Astrocyte (in vitro differentiated cells and primary cell): Measurements from ENCODE around the gene TFF2. TPM values are rescaled to one million over a fixed set of nuclear protein-coding genes. Genes with fewer than 3 reads are reported as not detected.

ENCODE experiments used
- DNase-seq: peaks from one replicate; pipeline ENCODE4 v3.0.0-alpha.2; 2010; ENCODE audit warnings: low read depth
- FAIRE-seq: peaks from 2 replicates; lab custom pipeline; 2011; peaks lifted over from hg19 to GRCh38; lab: Jason Lieb, UNC
- H2AFZ ChIP-seq: 2 replicates; pipeline ENCODE4 v1.6.0; 2012; ENCODE audit warnings: low read depth, low read length, inconsistent platforms
- H3K27ac ChIP-seq: 2 replicates; pipeline ENCODE4 v1.5.1; 2011; ENCODE audit warnings: low read depth, low read length, inconsistent platforms
- H3K27me3 ChIP-seq: 2 replicates; pipeline ENCODE4 v1.6.0; 2011; ENCODE audit warnings: low read length, inconsistent platforms; ENCODE audit not compliant: insufficient read depth
- H3K36me3 ChIP-seq: 2 replicates; pipeline ENCODE4 v1.5.1; 2011; ENCODE audit warnings: low read length, inconsistent platforms; ENCODE audit not compliant: insufficient read depth
- H3K4me1 ChIP-seq: 2 replicates; pipeline ENCODE4 v1.5.1; 2011; ENCODE audit warnings: low read length, inconsistent platforms; ENCODE audit not compliant: insufficient read depth
- H3K4me2 ChIP-seq: 2 replicates; pipeline ENCODE4 v1.6.0; 2012; ENCODE audit warnings: low read length, inconsistent platforms
- H3K4me3 ChIP-seq: 2 replicates; pipeline ENCODE4 v1.5.1; 2011; ENCODE audit warnings: low read depth, mild to moderate bottlenecking, low read length, inconsistent platforms; ENCODE audit not compliant: insufficient read depth
- H3K79me2 ChIP-seq: 2 replicates; pipeline ENCODE4 v1.6.0; 2012; ENCODE audit warnings: mild to moderate bottlenecking, low read length, inconsistent platforms; ENCODE audit not compliant: insufficient read depth
- H3K9ac ChIP-seq: 2 replicates; pipeline ENCODE4 v1.6.0; 2012; ENCODE audit warnings: mild to moderate bottlenecking, low read length, inconsistent platforms
- H3K9me3 ChIP-seq: 2 replicates; pipeline ENCODE4 v1.5.1; 2012; ENCODE audit warnings: low read depth, mild to moderate bottlenecking, low read length, inconsistent platforms; ENCODE audit not compliant: insufficient read depth
- H4K20me1 ChIP-seq: 2 replicates; pipeline ENCODE4 v1.6.0; 2012; ENCODE audit warnings: low read length, inconsistent platforms; ENCODE audit not compliant: insufficient read depth
- H3K27ac Mint-ChIP-seq: one replicate; pipeline ENCODE4 v1.8.0; 2021; ENCODE audit warnings: mild to moderate bottlenecking, mixed read lengths; ENCODE audit not compliant: unreplicated experiment
- H3K27me3 Mint-ChIP-seq: one replicate; pipeline ENCODE4 v1.8.0; 2021; ENCODE audit warnings: low read depth, mixed read lengths; ENCODE audit not compliant: unreplicated experiment
- H3K36me3 Mint-ChIP-seq: one replicate; pipeline ENCODE4 v1.8.0; 2021; ENCODE audit warnings: low read depth, mixed read lengths; ENCODE audit not compliant: unreplicated experiment
- H3K4me1 Mint-ChIP-seq: one replicate; pipeline ENCODE4 v1.8.0; 2021; ENCODE audit warnings: low read depth, mixed read lengths; ENCODE audit not compliant: unreplicated experiment
- H3K4me3 Mint-ChIP-seq: one replicate; pipeline ENCODE4 v1.8.0; 2021; ENCODE audit warnings: mild to moderate bottlenecking, moderate library complexity, mixed read lengths; ENCODE audit not compliant: unreplicated experiment
- H3K9me3 Mint-ChIP-seq: one replicate; pipeline ENCODE4 v1.8.0; 2021; ENCODE audit warnings: mild to moderate bottlenecking, mixed read lengths; ENCODE audit not compliant: unreplicated experiment
- EZH2 ChIP-seq: IDR thresholded peaks from 2 replicates; pipeline ENCODE4 v1.6.1; 2012; ENCODE audit warnings: mild to moderate bottlenecking, low read length, inconsistent platforms; ENCODE audit not compliant: insufficient read depth
- total RNA-seq: library from RNA; stranded (reverse); gene quantifications from 2 replicates; pipeline ENCODE4 v1.2.1, GENCODE V29; 2021
- TF ChIP-seq, protein P1 (sequence below): IDR thresholded peaks from 2 replicates; pipeline ENCODE4 v1.5.1; 2011; ENCODE audit warnings: low read depth, mild to moderate bottlenecking, inconsistent platforms, low read length, moderate library complexity; ENCODE audit not compliant: insufficient read depth

Gene TFF2
- total RNA-seq, 1 donor from 2014 or later: not detected

GRCh38 chr21:42343101-42343500 is 7.7 kb downstream of the TFF2 start:
- H3K27me3 Mint-ChIP-seq: peaks cover 14% of the 10 kb centered on the region
- no peak for DNase-seq

DNA sequence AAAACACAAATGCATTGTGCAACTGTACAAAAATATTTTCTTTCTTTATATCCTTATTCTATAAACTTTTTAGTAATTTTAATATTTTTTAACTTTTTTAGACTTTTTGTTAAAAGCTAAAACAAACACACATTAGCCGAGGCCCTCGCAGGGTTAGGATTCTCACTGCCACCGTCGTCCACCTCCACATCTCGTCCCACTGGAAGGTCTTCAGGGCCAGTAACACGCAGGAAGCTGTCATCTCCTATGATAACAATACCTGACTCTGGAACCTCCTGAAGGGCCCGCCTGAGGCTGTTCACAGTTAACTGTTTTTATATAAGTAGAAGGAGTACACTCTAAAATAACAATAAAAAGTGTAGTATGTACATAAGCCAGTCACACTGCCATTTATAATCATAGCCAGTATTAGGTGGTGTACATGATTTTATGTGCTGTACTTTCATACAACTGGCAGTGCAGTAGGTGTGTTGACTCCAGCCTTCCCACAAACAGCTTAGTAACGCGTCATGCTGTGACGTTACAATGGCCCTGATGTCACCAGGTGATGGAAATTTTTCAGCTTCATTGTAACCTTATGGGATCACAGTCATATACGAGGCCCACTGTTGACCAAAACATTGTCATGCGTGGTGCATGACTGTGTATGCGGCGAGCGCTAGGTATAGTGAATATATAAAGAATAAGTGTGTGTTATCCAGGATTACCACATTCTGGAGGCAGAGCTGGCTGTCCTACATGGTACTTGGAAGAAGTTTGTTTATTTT is 8.8 kb downstream of the TFF2 start:
- Histone ChIP-seq H4K20me1 (no peaks in the 10 kb centered on the region), H3K9ac (no peak overlapping the region), H3K27ac (no peak overlapping the region), H2AFZ (no peak overlapping the region), H3K27me3 (peaks cover 9% of the 10 kb centered on the region), H3K36me3 (no peaks in the 10 kb centered on the region), H3K4me3 (no peak overlapping the region), H3K4me2 (no peak overlapping the region), H3K79me2 (no peaks in the 10 kb centered on the region), H3K9me3 (no peaks in the 10 kb centered on the region), H3K4me1 (peaks cover 5% of the 10 kb centered on the region)
- Mint-ChIP-seq H3K9me3 (no peaks in the 10 kb centered on the region), H3K36me3 (no peaks in the 10 kb centered on the region), H3K4me1 (no peaks in the 10 kb centered on the region), H3K27ac (no peak overlapping the region), H3K4me3 (no peak overlapping the region), H3K27me3 (peaks cover 12% of the 10 kb centered on the region)
- TF ChIP-seq, protein P1, sequence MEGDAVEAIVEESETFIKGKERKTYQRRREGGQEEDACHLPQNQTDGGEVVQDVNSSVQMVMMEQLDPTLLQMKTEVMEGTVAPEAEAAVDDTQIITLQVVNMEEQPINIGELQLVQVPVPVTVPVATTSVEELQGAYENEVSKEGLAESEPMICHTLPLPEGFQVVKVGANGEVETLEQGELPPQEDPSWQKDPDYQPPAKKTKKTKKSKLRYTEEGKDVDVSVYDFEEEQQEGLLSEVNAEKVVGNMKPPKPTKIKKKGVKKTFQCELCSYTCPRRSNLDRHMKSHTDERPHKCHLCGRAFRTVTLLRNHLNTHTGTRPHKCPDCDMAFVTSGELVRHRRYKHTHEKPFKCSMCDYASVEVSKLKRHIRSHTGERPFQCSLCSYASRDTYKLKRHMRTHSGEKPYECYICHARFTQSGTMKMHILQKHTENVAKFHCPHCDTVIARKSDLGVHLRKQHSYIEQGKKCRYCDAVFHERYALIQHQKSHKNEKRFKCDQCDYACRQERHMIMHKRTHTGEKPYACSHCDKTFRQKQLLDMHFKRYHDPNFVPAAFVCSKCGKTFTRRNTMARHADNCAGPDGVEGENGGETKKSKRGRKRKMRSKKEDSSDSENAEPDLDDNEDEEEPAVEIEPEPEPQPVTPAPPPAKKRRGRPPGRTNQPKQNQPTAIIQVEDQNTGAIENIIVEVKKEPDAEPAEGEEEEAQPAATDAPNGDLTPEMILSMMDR: no peak
- no peak for TF ChIP-seq EZH2
- FAIRE-seq (no peak), DNase-seq (no peak)

More at GRCh38 chr21:42343101-42343500, 7.7 kb downstream of the TFF2 start:
- no peak for FAIRE-seq
- Mint-ChIP-seq H3K9me3 (peaks cover 2% of the 10 kb centered on the region), H3K4me1 (no peaks in the 10 kb centered on the region), H3K36me3 (no peaks in the 10 kb centered on the region), H3K4me3 (no peak overlapping the region), H3K27ac (no peak overlapping the region)
- H3K4me1 ChIP-seq: peaks cover under 1% of the 10 kb centered on the region
- no peaks in the 10 kb centered on the region for H4K20me1 ChIP-seq
- H2AFZ ChIP-seq: no peak overlapping the region
- no peak for TF ChIP-seq EZH2
- TF ChIP-seq, protein P1: no peak
- no peaks in the 10 kb centered on the region for H3K36me3 ChIP-seq
- no peak overlapping the region for H3K4me2 ChIP-seq
- H3K27ac ChIP-seq: no peak overlapping the region
- no peak overlapping the region for H3K4me3 ChIP-seq
- no peaks in the 10 kb centered on the region for H3K27me3 ChIP-seq
- H3K9me3 ChIP-seq: no peaks in the 10 kb centered on the region
- no peaks in the 10 kb centered on the region for H3K79me2 ChIP-seq
- H3K9ac ChIP-seq: no peak overlapping the region
